CD4-positive, alpha-beta T cell treated with Interleukin-1 beta for 1 hour (primary cell): ENCODE measurements around the gene ENTPD2.
"Not testable (repeated sequence)": the region's sequence is repeated elsewhere in the genome, so short reads cannot be mapped to it uniquely, and the experiment has no call there.

Experiments
- DNase-seq, 2 donors: peaks; one replicate each; pipeline ENCODE4 v3.0.0-alpha.2; 2020 to 2022

ENTPD2 gene

DNA sequence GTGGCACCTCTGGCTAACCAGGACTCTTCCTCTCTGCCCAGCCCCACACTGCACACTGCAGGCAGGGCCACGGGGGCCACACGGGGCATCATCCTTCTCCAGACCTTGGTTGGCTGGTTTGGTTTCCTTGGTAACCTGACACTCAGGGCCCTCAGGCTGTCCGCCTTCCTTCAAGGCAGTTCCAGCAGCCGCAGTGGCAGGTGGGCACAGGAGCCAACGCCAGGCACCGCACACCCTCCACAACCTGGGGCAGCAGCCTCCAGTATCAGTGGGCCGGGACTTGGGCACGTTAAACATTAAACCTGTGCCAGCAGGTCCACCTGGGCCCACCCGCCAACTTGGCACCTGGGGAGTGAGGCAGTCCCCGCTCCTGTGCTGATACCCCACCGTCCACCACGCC lies 9.8 kb downstream of the ENTPD2 start:
- no peak for DNase-seq

DNA sequence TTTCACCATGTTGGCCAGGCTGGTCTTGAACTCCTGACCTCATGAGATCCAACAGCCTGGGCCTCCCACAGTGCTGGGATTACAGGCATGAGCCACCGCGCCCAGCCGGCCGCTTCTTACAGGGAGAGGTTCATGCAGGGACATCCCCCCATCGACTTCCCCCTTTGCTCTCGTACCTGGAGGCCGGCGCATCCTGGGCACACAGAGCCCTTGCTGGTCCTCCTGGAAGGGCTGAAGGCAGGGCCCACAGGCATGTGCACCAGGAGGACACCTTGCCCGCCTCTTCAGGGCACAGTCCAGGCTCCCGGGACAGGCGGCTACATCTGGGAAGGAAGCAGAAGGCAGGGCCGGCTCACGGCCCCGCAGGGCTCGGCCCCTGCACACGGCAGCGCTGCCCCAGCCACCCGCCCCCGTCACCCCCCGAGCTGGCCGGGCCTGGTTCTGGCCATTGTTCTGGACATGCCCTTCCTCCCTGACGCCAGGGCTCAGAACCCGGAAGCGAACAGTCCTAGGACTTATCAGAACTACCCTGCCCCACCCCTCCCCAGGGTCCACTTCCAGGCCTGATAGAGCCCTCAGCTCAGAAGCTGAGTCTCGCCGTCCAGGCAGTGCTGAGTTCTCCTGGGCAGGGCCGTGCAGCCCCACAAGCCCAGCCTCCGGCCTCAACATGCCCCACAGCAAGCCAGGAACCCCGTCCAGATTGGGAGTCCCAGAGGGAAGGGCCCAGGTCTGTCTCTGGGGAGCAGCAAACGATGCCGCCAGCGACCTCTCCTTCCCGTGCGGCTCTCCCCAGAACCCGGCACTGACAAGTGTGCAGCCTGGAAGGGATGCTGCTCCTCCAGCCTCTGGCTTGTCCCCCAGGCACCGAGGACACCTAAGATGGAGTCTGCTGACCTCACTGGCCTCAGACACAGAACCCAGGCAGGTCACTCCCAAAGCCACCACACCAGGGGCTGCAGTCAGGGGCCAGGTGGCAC lies 10.8 kb downstream of the ENTPD2 start:
- no peak for DNase-seq

DNA sequence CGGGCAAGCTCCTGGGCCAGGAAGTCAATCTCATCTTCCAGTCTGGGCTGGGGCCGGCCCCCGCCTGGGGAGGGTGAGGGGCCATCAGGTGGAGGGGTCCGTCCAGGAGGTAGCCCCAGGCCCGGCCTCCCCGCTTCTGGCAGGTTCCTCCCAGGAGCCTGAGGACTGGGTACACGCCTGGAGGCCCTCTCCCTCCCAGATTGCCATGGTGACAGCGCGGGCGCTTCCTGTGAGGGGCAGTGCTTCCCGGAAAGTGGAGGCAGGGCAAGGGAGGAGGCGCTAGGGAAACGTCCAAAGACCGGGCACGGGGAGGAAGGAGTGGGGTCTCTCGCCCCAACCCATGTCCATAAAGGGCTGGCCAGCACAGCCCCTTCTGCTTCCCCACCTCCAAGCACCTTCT lies 12.7 kb downstream of the ENTPD2 start:
- DNase-seq = no peak

DNA sequence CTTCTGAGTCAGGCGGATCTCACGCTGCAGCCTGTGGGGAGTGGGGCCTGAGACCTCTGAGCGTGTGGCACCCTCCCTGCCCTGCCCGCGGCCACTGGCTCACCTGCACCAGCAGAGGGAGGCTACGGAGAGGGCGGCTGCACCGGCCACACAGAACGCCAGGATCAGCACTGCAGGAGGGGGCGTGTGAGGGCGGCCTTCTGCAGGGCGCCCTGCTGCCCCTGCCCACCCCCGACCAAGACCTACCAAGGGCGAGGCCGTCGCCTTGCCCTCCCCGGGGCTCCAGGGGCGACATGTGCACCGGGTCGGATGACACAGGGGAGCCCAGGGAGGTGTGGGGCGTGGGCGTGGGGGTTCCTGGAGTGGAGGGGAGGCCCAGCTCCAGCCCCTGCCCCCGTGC lies 13.3 kb downstream of the ENTPD2 start:
- DNase-seq = no peak

DNA sequence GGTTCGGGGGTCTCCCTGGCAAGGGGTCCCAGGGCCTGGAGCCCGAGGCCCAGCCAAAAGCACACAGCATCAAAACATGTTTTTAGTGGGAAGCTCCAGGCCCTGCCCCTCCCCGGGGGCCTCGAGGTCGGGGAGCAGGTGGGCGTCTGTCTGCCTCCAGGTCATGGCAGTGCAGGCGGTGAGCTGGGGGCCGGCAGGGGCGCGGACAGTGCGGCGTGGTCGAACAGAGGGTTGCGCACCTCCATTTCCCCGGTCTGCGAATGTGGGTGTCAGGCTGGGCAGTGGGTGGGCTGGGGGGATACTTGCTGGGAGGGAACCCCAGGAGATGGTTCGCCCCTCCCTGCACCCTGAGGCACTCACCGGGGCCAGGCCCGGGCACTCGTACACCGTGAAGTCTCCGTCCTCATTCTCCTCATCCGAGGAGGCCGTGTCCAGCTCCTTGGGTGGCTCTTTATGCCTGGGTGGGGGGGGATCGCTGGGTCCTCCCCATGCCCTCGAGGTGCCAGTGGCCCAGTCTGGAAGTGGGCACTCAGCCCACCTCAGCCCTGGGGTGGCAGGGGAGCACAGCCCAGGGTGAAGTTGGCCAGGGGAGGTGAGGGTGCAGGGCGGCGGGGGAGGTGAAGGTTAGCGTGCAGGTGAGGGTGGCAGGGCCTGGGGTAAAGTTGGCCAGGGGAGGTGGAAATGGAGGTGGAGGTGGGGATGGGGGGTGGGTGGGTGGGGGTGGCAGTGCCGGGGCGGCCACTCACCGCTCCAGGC lies 14.1 kb downstream of the ENTPD2 start:
- DNase-seq = no peak

DNA sequence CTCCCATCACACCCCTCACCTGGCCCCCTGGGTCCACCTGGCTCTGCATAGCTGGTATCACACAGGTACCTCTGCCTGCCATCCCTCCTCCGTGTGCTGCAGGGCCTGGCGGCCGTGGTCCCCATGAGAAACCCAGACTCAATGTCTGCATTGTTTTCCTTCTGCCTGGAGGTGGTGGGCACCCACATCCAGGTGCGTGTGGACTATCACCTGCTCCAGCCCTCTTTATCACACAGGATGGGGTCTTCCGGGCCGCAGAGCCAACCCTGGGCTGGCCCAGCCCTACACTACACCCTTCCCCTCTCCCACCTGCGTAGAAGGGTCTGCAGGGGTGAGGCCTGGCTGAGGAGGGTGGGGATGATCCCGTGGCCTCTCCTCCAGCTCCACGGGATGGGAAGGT lies 14.9 kb downstream of the ENTPD2 start:
- DNase-seq = no peak

DNA sequence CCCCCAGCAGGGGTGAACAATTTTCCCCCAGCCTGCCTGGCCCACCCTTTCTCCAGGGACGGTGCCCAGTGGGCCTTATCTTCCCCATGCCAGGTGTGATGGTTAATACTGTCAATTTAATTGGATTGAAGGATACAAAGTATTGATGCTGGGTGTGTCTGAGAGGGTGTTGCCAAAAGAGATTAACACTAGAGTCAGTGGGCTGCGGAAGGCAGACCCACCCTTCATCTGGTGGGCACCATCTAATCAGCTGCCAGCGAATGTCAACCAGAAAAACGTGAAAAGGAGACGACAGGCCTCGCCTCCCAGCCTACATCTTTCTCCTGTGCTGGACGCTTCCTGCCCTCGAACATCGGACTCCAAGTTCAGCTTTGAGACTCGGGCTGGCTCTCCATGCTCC lies 16.4 kb downstream of the ENTPD2 start:
- DNase-seq = no peak

DNA sequence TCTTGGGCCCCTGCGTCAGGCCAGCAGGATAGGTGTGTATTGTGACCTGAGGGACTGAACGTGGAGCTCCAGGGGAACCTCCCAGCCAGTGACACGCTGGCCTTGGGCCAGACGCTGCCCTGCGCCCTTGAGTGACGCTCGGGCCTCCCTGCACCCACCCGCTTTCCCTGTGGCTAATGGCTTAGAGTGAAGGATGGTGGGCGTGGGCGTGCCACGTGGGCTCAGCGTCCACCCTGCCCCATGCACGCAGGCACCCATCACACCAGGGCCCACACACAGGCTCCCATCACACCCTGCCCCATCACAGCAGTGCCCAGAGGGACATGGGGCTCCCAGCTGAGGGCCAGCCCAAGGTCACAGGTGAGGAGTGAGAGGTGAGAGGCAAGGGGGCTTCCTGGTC lies 16.8 kb downstream of the ENTPD2 start:
- no peak for DNase-seq

DNA sequence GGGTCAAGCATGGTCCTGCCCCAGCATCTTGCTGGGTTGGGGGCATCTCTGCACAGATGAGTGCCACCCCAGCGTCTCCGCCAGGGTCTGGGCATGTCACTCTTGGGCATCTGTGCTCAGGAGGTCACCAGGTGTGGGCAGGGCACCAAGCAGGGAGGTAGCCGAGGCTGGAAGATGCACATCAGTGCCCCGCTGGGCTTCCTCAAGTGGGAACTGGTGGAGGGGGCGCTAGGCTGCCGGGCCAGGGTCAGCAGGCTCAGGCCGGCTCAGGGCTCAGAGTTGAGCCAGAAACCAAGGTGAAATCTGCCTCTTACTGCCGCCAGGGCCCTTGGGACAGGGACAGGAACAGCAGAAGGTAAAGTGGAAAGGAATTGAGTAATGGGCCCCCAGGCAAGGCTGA lies 17.9 kb downstream of the ENTPD2 start:
- no peak for DNase-seq

DNA sequence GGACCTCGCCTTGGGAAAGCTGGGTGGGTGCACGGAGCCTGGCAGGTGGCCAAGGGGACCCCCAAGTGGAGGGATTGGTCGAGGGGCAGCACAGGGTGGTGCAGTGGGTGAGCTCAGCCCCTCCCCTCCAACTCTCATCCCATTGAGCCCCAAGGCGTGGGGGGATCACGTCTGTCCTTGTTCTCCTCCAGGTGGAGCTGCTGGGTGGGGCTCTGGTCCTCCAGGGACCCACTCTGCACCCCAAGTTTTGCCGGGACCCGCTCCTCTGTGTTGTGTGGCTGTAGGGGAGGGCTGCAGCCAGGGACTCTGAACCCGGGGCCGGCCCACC lies 18.4 kb downstream of the ENTPD2 start:
- DNase-seq = no peak

DNA sequence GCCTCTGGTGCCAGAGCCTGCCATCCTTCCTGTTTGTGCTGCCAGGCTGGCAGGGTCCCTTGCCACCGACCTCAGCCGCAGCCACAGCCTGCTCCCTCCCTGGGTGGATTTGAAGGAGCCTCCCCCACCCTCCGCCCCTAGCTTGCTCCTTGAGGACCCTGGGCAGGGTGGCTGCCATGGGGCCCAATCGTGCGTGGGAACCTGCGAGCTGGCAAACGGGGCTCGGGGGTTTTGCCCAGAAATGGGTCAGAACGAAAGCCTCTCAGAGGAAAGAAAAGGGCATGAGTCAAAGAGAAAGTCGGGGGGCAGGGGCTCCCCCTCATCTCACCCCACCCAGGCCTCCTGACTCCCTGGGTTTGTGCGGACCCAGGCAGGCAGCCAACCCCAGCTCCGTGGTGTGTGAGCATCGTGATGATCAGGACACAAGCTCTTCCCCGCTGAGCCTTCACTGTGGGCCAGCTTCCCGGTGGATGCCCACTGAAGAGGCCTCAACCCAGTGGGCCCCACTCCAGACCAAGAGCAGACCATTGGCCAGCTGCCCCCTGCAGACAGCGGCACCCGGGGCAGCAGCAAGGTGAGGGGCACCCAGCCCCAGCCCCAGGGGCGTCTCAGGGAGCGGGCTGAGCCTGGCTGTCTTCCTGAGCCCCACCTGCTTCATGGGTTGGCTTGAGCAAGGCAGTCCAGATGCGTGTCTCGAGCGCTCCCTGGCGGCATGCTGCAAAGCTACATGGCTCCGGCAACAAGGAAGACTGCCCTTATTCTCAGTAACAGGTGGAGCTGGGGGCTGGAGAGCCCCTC lies 19.0 kb downstream of the ENTPD2 start:
- peak; percentile 88 for DNase-seq

DNA sequence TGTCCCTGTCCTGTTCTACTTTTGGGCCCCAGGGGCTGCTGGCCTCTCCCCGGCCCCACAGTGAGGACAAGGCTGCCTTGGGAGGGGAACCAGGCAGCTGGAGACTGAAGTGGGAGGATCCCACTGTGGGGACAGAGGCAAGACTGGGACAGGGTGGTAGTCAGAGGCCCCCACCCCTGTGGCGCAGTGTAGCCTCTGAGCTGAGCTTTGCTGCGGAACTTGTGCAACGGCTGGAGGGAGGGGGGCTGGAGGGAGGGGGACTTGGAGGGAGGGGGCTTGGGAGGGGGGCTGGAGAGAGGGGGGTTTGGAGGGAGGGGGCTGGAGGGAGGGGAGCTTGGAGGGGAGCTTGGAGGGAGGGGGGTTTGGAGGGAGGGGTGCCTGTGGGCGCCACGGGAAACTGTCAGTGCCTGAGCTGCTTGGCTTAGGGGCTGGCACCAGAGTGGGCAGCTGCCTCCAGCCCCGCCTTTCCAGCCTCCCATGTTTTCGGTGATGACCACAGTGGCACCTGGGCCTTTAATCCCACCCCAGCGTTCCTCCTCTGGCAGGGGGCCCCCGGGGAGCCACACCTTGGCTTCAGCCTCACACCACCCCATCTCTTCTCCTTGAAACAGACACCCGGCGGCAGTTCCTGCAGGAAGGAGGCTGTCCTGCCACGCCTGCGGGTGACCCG lies 19.7 kb downstream of the ENTPD2 start:
- peak in 1 of 2 donors; percentile 35 for DNase-seq

DNA sequence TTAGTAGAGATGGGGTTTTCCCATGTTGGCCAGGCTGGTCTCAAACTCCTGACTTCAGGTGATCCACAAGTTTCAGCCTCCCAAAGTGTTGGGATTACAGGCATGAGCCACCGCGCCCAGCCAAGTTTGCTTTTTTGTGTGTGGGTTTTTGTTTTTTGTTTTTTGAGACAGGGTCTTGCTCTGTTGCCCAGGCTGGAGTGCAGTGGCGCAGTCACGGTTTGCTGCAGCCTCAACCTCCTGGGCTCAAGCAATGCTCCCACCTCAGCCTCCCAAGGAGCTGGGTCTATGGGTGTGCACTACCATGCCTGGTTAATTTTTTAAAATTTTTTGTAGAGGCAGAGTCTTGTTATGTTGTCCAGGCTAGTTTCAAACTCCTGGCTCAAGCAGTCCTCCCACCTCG lies 20.4 kb downstream of the ENTPD2 start:
- DNase-seq = not testable (repeated sequence)

DNA sequence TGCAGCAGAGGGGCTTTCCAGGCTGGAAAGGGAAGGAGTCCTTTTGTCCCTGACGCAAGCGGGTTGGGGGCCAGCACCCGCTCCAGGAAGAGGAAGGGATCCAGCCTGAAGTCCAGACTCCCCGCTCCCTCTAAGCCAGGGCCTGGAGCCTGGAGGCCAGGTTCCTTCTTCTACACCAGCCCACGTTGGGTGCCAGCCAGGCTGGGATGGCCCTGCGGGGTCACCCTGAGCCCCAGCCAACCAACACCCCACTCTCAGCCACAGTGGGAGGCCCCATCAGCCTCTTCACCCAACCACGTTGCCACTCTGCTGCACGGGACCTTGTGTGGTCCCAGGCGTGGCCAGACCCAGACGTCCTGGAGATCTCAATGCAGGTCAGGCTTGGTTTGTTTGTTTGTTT lies 21.0 kb downstream of the ENTPD2 start:
- DNase-seq = peak; percentile 31 to 69

DNA sequence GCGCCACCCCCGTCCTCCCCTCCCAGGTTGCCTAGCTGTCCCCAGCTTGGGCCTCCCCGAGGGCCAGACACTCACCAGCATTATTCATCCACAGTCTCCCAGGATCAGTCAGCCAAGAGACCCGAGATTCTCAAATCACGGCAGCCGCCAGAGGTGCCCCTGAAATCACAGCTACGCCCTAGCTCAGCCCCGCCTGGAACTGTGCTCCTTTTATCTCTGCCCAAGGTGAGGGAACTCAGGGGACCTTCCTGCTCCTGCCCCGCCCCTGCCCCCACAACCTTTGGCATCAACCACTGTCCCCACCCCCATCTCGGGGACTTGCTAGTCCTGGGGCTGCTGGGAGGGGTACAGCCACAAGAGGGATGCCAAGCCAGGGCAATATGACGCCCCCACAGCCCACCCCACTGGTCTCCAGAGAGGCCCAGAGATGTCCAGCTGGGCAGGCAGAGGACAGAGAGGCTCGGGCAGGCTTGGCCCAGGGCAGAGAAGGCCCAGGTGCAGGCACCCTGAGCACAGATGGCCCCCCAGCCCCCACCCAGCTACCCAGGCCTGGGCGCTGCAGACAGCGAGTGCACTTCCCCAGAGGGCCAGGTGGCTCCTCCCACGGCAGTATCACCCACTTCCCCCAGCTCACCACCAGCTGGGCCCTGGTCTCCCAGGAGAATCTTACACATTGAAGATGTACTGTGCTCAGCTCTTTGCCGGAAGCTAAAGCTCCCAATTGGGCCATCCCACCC lies 21.8 kb downstream of the ENTPD2 start, which contains the start of gene FUT7:
TSS of gene FUT7 (minus strand) at position 185 of the 737 bp plus-strand sequence. CDS start at position 88, 97 bp downstream.
- DNase-seq = peak; percentile 48 to 64

DNA sequence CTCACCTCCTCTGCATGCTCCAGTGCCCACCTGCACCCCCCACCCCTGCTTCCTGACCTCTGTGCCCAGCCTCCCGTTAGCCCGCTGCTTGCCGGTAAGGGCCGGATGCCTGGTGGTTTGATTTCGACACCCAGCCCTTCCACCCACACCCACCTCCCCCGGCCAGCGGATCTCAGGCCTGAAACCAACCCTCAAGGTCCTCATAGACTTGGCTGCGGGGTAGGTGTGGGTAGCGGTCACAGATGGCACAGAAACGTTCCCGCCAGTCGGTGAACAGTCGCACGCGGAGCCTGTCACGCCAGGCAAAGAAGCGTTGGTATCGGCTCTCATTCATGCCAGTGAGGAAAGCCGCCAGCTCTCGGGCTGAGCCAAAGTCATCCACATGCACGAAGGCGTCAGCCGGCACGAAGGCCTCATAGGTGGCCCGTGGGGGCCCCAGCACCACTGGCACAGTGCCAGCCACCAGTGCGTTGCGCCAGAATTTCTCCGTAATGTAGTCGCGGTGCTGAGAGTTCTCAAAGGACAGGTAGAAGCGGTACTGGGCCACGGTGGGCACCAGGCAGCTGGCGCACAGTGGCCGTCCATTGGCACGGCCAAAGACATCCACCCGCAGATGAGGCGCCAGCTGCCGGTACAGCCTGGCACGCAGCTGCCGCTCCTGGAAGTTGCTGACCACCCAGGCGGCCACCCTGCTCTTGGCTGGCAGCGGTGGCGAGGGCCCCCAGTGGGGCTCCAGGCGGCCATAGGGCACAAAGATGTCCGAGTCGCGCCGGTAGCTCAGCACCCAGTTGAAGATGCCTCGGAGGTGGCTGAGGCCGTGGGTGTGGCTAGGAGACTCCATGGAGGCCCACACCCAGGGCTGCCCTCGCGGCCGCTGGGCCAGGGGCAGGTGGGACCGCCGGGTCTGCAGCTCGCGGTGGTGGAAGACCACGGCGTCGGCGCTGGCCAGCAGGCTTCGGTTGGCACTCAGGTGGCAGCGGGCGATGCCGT lies 23.0 kb downstream of the ENTPD2 start:
- peak; percentile 49 to 61 for DNase-seq

DNA sequence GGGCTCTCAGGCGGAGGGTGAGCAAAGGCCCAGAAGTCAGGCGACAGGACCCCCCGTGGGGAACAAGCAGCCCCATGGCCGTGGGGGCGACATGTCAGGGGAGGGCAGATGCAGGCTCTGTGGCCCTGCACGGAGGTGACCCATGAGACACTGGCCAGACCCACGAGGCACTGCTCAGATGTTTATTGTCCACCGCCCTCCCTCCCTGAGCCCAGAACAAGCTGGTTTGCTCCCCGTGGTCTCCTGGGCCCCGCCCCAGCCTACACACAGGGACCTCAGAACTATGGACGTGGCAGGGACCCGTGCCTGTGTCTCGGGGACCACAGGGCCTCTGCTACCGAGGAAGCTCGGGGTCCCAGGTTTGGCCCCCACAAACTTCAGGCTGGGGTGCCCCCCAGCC lies 23.9 kb downstream of the ENTPD2 start:
- no peak for DNase-seq

DNA sequence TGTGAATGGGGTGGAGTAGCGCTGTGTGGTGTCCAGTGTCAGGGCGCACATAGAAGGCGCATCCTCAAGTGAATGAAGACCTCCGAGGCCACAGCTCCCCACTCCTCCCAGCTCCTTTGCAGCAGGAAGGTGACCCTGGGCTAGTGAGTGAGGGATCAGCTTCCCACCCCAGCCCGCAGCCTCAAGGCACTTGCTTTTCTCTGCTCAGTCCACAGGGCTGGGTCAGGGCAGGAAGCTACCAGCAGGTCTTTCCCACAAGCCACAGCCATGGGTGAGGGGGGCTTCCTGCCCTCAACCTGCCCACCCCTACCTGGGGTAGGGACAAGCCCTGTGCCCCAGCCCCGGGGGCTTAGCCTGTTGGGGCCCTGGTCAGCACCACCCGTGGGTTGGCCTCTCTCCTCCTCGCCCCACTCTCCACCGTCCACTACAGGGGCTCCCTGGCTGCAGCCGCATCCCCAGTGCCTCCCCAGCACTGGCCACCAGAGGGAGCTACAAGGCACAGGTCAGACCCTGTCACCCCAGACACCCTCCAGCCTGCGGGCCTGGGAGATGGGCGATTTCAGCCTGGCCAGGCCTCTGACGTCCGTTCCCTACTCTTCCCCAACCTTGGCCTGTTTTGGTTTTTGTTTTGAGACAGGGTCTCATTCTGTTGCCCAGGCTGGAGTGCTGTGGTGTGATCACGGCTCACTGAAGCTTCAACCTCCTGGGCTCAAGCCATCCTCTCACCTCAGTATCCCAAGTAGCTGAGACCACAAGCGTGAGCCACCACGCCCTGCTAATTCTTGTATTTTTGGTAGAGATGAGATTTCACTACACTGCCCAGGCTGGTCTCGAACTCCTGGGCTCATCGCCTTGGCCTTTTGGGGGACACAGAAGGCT lies 24.6 kb downstream of the ENTPD2 start:
- DNase-seq = peak; percentile 65 to 72

DNA sequence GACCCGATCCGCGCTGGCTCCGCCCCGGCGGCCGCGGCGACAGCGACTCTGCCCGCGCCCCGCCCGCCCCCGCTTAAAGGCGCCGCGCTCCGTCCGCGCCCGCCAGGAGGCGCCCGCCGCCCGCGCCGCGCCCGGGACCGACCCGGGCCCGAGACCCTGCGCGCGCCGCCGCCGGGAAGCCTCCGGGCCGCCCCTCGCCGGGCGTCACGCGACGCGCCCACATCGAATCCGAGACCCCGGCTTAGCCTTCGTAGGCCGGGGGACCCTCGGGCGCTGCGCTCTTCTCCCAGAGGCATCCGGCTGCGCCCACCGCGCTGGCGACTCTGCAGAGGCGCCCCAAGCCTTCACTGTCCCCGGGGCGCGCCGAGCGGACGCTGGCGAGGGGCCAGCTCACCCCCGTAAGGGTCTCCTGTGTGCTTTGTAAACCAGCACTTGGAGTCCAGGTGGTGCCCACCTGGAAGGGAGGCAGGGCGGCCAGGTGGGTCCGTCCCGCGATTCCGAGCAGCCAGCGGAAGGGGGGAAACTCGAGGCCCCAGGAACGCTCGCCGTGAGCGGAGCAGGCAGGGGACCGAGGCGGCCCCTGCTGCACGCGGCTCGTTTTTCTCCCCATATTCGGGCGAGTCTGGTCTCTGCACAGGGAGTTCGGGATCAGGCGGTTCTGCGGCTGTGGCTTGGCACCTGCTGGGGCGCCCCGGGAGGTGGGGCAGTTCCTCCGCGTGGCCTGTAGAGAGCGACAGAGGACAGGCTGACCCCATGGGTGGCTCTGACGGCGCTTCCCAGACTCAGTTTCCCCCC lies 25.4 kb downstream of the ENTPD2 start:
- DNase-seq = peak; percentile 73 to 77
